Sigmoid colon (tissue), 4 donors: ENCODE data around the gene COG7.

Experiments used
- CTCF ChIP-seq, 4 experiments: fragments of 450-650 bp in 3 of 4; fragments of 200-600 bp in 1 of 4; IDR thresholded peaks; one replicate each; pipeline ENCODE4 v1.5.1; 2016 to 2019; ENCODE audit warnings: antibody characterized with exemption in 4 of 4, mild to moderate bottlenecking in 3 of 4, moderate library complexity in 2 of 4
- EP300 ChIP-seq, 4 donors: sonication (generic); formaldehyde crosslinking; IDR thresholded peaks; one replicate each; pipeline ENCODE4 v1.6.1; 2017; ENCODE audit warnings: antibody characterized with exemption in 4 of 4
- POLR2A ChIP-seq, 2 donors: fragments of 450-650 bp; IDR thresholded peaks; one replicate each; pipeline ENCODE4 v1.6.1; 2016; ENCODE audit warnings: antibody characterized with exemption in 2 of 2, mild to moderate bottlenecking in 2 of 2, moderate library complexity in 2 of 2

- no peak for TF ChIP-seq CTCF (IDR thresholded peaks at IDR 0.05)
- no peak for TF ChIP-seq POLR2A (IDR thresholded peaks at IDR 0.05)
- TF ChIP-seq EP300 (IDR thresholded peaks at IDR 0.05), result no peak
These were observed 84.5 kb downstream of the COG7 start for GRCh38 chr16:23368469-23368868.
